ENCODE measurements around the gene TCF7L2.

DNA sequence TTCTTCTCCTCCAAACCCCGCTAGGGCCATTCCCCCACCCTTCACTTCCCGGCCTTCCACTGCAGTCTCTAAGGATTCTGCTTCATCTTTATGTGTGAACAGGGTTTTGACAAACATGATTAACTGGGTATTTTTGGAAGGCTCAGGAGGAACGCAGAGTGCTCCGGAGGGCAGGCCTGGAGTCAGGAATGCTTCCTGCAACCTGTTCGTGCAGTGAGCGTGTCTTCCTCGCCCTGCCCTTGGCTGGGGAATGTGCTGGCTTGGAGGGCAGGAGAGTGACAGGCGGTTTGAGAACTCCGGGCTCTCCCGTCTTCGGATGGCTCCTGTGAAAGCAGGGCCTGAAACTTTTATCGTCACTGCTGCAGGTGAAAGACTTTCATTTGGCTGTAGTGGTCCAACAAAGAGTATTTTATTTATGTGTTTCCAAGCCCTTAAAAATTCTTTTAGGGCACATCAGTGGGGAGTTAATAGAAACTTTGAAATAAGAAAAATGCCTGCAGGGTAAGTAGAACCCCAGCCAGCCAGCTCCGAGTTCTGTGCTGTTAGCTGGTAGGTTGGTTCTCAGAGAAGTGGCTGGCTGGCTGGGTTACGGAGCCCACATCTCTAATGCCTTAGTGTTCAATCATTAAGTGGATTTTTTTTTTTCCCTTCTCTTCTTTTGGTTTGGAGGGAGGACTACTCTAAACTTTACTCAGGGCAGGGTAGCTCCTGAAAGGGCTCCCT is 51.0 kb downstream of the TCF7L2 start:
- TF ChIP-seq, protein P1, sequence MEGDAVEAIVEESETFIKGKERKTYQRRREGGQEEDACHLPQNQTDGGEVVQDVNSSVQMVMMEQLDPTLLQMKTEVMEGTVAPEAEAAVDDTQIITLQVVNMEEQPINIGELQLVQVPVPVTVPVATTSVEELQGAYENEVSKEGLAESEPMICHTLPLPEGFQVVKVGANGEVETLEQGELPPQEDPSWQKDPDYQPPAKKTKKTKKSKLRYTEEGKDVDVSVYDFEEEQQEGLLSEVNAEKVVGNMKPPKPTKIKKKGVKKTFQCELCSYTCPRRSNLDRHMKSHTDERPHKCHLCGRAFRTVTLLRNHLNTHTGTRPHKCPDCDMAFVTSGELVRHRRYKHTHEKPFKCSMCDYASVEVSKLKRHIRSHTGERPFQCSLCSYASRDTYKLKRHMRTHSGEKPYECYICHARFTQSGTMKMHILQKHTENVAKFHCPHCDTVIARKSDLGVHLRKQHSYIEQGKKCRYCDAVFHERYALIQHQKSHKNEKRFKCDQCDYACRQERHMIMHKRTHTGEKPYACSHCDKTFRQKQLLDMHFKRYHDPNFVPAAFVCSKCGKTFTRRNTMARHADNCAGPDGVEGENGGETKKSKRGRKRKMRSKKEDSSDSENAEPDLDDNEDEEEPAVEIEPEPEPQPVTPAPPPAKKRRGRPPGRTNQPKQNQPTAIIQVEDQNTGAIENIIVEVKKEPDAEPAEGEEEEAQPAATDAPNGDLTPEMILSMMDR (IDR thresholded peaks at IDR 0.05; ENCODE audit: low read depth, low read length, poor library complexity, severe bottlenecking), result no peak
- TF ChIP-seq EZH2phosphoT487 (IDR thresholded peaks at IDR 0.05; ENCODE audit: borderline replicate concordance, low read length), result no peak

All from DOHH2 (cell line).